H1 (cell line): ENCODE data around the gene CHST12. TPM values are rescaled to one million over a fixed set of nuclear protein-coding genes. Genes with fewer than 3 reads are reported as not detected.

Source experiments
- CTCF ChIA-PET: fragments of 300-600 bp; sonication (Branson Sonifier 250); formaldehyde crosslinking; loops from one replicate; lab custom pipeline; 2021; ENCODE audit not compliant: partially characterized antibody; lab: Charles Lee
- POLR2A ChIA-PET: fragments of 300-600 bp; sonication (Branson Sonifier 250); formaldehyde crosslinking; loops from one replicate; lab custom pipeline; 2021; ENCODE audit warnings: inconsistent platforms; ENCODE audit not compliant: partially characterized antibody; lab: Charles Lee
- DNase-seq, 2 experiments: peaks; one replicate each; pipeline versions ENCODE4 v3.0.0 to v3.0.0-alpha.2; 2010 to 2022; ENCODE audit warnings: low spot score in 2 of 2, low read depth in 1 of 2, mixed read lengths in 1 of 2
- FAIRE-seq: peaks from 2 replicates; lab custom pipeline; 2011; peaks lifted over from hg19 to GRCh38; lab: Jason Lieb, UNC
- H2AFZ ChIP-seq: 2 replicates; pipeline ENCODE4 v1.8.1; 2012; ENCODE audit warnings: low read length, inconsistent platforms
- H2AK5ac ChIP-seq: 2 replicates; pipeline ENCODE4 v1.6.1; 2013; ENCODE audit warnings: low read depth, low read length
- H2BK120ac ChIP-seq: replicated peaks from 2 replicates; pipeline ENCODE3; 2013; ENCODE audit warnings: low read depth, low read length, inconsistent platforms
- H2BK12ac ChIP-seq: 2 replicates; pipeline ENCODE4 v1.6.1; 2013; ENCODE audit warnings: low read depth, low read length
- H2BK15ac ChIP-seq: 2 replicates; pipeline ENCODE4 v1.6.1; 2013; ENCODE audit warnings: low read length
- H2BK20ac ChIP-seq: 2 replicates; pipeline ENCODE4 v1.6.1; 2013; ENCODE audit warnings: low read length
- H2BK5ac ChIP-seq: 2 replicates; pipeline ENCODE4 v1.6.1; 2013; ENCODE audit warnings: low read depth, low read length
- H3K14ac ChIP-seq: 2 replicates; pipeline ENCODE4 v1.6.1; 2013; ENCODE audit warnings: inconsistent platforms; ENCODE audit not compliant: insufficient read length
- H3K18ac ChIP-seq: 2 replicates; pipeline ENCODE4 v1.6.1; 2013; ENCODE audit warnings: low read length; ENCODE audit errors: extremely low read depth
- H3K23ac ChIP-seq: 2 replicates; pipeline ENCODE4 v1.6.1; 2013; ENCODE audit warnings: inconsistent platforms; ENCODE audit not compliant: insufficient read length
- H3K23me2 ChIP-seq: 2 replicates; pipeline ENCODE4 v1.6.1; 2013; ENCODE audit warnings: low read depth, low read length
- H3K27ac ChIP-seq: 2 replicates; pipeline ENCODE4 v1.6.1; 2011; ENCODE audit warnings: low read depth, low read length, inconsistent platforms
- H3K27me3 ChIP-seq, 4 experiments: replicated peaks in 1 of 4; 1 replicate in 1 of 4; 2 replicates in 3 of 4; pipeline versions ENCODE4 v1.6.1 to v1.8.1; 2011 to 2013; ENCODE audit warnings: low read length in 3 of 4, mild to moderate bottlenecking in 3 of 4, inconsistent platforms in 2 of 4, mixed read lengths in 2 of 4, moderate library complexity in 1 of 4; ENCODE audit not compliant: control insufficient read depth in 3 of 4, insufficient read depth in 3 of 4; ENCODE audit errors: extremely low read depth in 1 of 4
- H3K36me3 ChIP-seq, 4 experiments: 2 replicates each; pipeline versions ENCODE4 v1.6.1 to v1.8.1; 2011 to 2013; ENCODE audit warnings: mild to moderate bottlenecking in 4 of 4, low read length in 3 of 4, moderate library complexity in 2 of 4, control low read depth in 1 of 4, inconsistent platforms in 1 of 4; ENCODE audit not compliant: insufficient read depth in 4 of 4, control insufficient read depth in 2 of 4
- H3K4ac ChIP-seq: replicated peaks from 2 replicates; pipeline ENCODE3; 2013; ENCODE audit warnings: low read length, low read depth, mixed read lengths, inconsistent platforms; ENCODE audit not compliant: insufficient read length
- H3K4me1 ChIP-seq, 4 experiments: replicated peaks in 1 of 4; 1 replicate in 1 of 4; 2 replicates in 3 of 4; pipeline versions ENCODE4 v1.6.1 to v1.8.1; 2011 to 2013; ENCODE audit warnings: low read length in 3 of 4, inconsistent platforms in 2 of 4, mixed read lengths in 1 of 4; ENCODE audit not compliant: insufficient read depth in 4 of 4, control insufficient read depth in 3 of 4
- H3K4me2 ChIP-seq, 2 experiments: 2 replicates each; pipeline versions ENCODE4 v1.6.1 to v1.8.1; 2011 to 2013; ENCODE audit warnings: low read depth in 2 of 2, low read length in 2 of 2, control low read depth in 1 of 2, inconsistent platforms in 1 of 2, mild to moderate bottlenecking in 1 of 2; ENCODE audit not compliant: insufficient read depth in 1 of 2
- H3K4me3 ChIP-seq, 4 experiments: fragments of 200-600, 300-600 bp in 1 of 4; sonication (generic), shearing (Covaris generic), sonication (Bioruptor Twin) in 1 of 4; 2 replicates each; pipeline versions ENCODE4 v1.5.1 to v1.8.1; 2011 to 2016; ENCODE audit warnings: low read length in 4 of 4, low read depth in 3 of 4, control low read depth in 2 of 4, inconsistent platforms in 2 of 4, mild to moderate bottlenecking in 2 of 4, mixed read lengths in 1 of 4, moderate library complexity in 1 of 4; ENCODE audit not compliant: insufficient read depth in 2 of 4; ENCODE audit errors: extremely low read depth in 1 of 4
- H3K56ac ChIP-seq: replicated peaks from 2 replicates; pipeline ENCODE3; 2013; ENCODE audit warnings: low read depth, mild to moderate bottlenecking, mixed read lengths, low read length, inconsistent platforms; ENCODE audit not compliant: insufficient read length
- H3K79me1 ChIP-seq: 2 replicates; pipeline ENCODE4 v1.6.1; 2013; ENCODE audit warnings: low read depth, low read length, control low read depth
- H3K79me2 ChIP-seq, 2 experiments: 2 replicates each; pipeline versions ENCODE4 v1.6.1 to v1.8.1; 2012 to 2013; ENCODE audit warnings: low read length in 2 of 2, mild to moderate bottlenecking in 2 of 2, inconsistent platforms in 1 of 2; ENCODE audit not compliant: insufficient read depth in 2 of 2, control insufficient read depth in 1 of 2
- H3K9ac ChIP-seq, 4 experiments: replicated peaks in 1 of 4; 1 replicate in 1 of 4; 2 replicates in 3 of 4; pipeline versions ENCODE4 v1.6.1 to v1.8.1; 2011 to 2013; ENCODE audit warnings: low read depth in 3 of 4, low read length in 3 of 4, control low read depth in 2 of 4, mild to moderate bottlenecking in 2 of 4, moderate library complexity in 2 of 4, inconsistent platforms in 1 of 4; ENCODE audit errors: extremely low read depth in 1 of 4
- H3K9me3 ChIP-seq, 2 experiments: 2 replicates each; pipeline versions ENCODE4 v1.6.1 to v1.8.1; 2012 to 2013; ENCODE audit warnings: mild to moderate bottlenecking in 2 of 2, moderate library complexity in 2 of 2, control low read depth in 1 of 2, inconsistent platforms in 1 of 2, low read depth in 1 of 2, low read length in 1 of 2, mixed read lengths in 1 of 2; ENCODE audit not compliant: insufficient read depth in 2 of 2
- H4K20me1 ChIP-seq, 2 experiments: replicated peaks in 1 of 2; 2 replicates each; pipeline versions ENCODE3 to v1.8.1; 2011 to 2013; ENCODE audit warnings: inconsistent platforms in 2 of 2, low read length in 2 of 2, mild to moderate bottlenecking in 1 of 2; ENCODE audit not compliant: insufficient read depth in 2 of 2, control insufficient read depth in 1 of 2
- H4K5ac ChIP-seq: 2 replicates; pipeline ENCODE4 v1.6.1; 2013; ENCODE audit warnings: low read length, low read depth, mixed read lengths, inconsistent platforms; ENCODE audit not compliant: insufficient read length
- H4K8ac ChIP-seq: 2 replicates; pipeline ENCODE4 v1.8.0; 2013; ENCODE audit warnings: mild to moderate bottlenecking, moderate library complexity, low read length, inconsistent platforms; ENCODE audit not compliant: insufficient read depth; ENCODE audit errors: extremely low read depth
- H4K91ac ChIP-seq: replicated peaks from 2 replicates; pipeline ENCODE3; 2013; ENCODE audit warnings: low read length, mixed read lengths, inconsistent platforms; ENCODE audit not compliant: insufficient read length
- CBX5 ChIP-seq: fragments of 300-800, 300-1000 bp; sonication (generic); IDR thresholded peaks from 2 replicates; pipeline ENCODE4 v1.7.1; 2016; ENCODE audit warnings: antibody characterized with exemption, low read length, low read depth
- CHD1 ChIP-seq: IDR thresholded peaks from 2 replicates; pipeline ENCODE4 v1.6.1; 2012; ENCODE audit warnings: low read depth, low read length, improper control_type of control experiment
- CHD2 ChIP-seq: IDR thresholded peaks from 2 replicates; pipeline ENCODE4 v1.6.1; 2012; ENCODE audit warnings: low read length, improper control_type of control experiment
- GABPA ChIP-seq: IDR thresholded peaks from 2 replicates; pipeline ENCODE4 v1.6.1; 2011; ENCODE audit warnings: mild to moderate bottlenecking, low read length, moderate library complexity, borderline replicate concordance; ENCODE audit not compliant: insufficient read depth
- GTF2F1 ChIP-seq: IDR thresholded peaks from 2 replicates; pipeline ENCODE4 v1.6.1; 2012; ENCODE audit warnings: low read depth, low read length, improper control_type of control experiment, borderline replicate concordance
- JUN ChIP-seq: IDR thresholded peaks from 2 replicates; pipeline ENCODE4 v1.6.1; 2011; ENCODE audit warnings: low read depth, mild to moderate bottlenecking, improper control_type of control experiment, low read length
- KDM5A ChIP-seq: fragments of 200-600 bp; IDR thresholded peaks from 2 replicates; pipeline ENCODE4 v1.7.1; 2012; ENCODE audit warnings: mild to moderate bottlenecking, low read length, inconsistent platforms, mixed read lengths
- MAX ChIP-seq: IDR thresholded peaks from 2 replicates; pipeline ENCODE4 v1.6.1; 2012; ENCODE audit warnings: inconsistent platforms
- PHF8 ChIP-seq: fragments of 200-600 bp; sonication (generic); conservative IDR thresholded peaks from 2 replicates; pipeline ENCODE4 v1.7.1; 2012; ENCODE audit warnings: low read depth, mild to moderate bottlenecking, inconsistent platforms, low read length, moderate library complexity
- SAP30 ChIP-seq: fragments of 300-600 bp; sonication (generic); IDR thresholded peaks from 2 replicates; pipeline ENCODE4 v1.7.1; 2012; ENCODE audit warnings: low read length, moderate library complexity, mild to moderate bottlenecking, inconsistent platforms; ENCODE audit not compliant: insufficient read depth, insufficient replicate concordance
- SIRT6 ChIP-seq: IDR thresholded peaks from one replicate; pipeline ENCODE4 v1.7.1; 2012; ENCODE audit warnings: low read length, inconsistent platforms
- SUZ12 ChIP-seq: fragments of 200-600 bp; sonication (generic); IDR thresholded peaks from 2 replicates; pipeline ENCODE4 v1.6.1; 2012; ENCODE audit warnings: mild to moderate bottlenecking, inconsistent platforms, low read length, moderate library complexity, mixed read lengths
- TAF1 ChIP-seq: IDR thresholded peaks from 2 replicates; pipeline ENCODE4 v1.6.1; 2011; ENCODE audit warnings: mild to moderate bottlenecking, low read depth, low read length
- YY1 ChIP-seq: IDR thresholded peaks from 2 replicates; pipeline ENCODE4 v1.6.1; 2011; ENCODE audit warnings: low read depth, mild to moderate bottlenecking, low read length
- WGBS, 2 experiments: shearing (Covaris generic) in 1 of 2; methylation state at CpG; one replicate each; pipeline versions ENCODE4 v1.1.6 to v1.1.7; 2013 to 2015; ENCODE audit warnings: low lambda C conversion rate in 2 of 2, mixed read lengths in 2 of 2, inconsistent platforms in 1 of 2, low coverage in 1 of 2, missing lambda C conversion rate in 1 of 2; ENCODE audit not compliant: insufficient replicate concordance in 2 of 2, insufficient coverage in 1 of 2, insufficient read length in 1 of 2; ENCODE audit errors: extremely low coverage in 1 of 2, missing lambda C conversion rate in 1 of 2; 5-methylcytosine and 5-hydroxymethylcytosine counted together
- polyA plus RNA-seq, 7 experiments: library from polyadenylated mRNA; depleted of rRNA in 3 of 7; stranded (reverse) in 5 of 7; unstranded in 2 of 7; fragments of >200 nt in 5 of 7; fragments of 200-250 nt in 2 of 7; gene quantifications; 1 replicate in 5 of 7; 2 replicates in 1 of 7; 4 replicates in 1 of 7; pipeline versions ENCODE4 v1.2.1 to v1.2.3, GENCODE V29; 2011 to 2013; ENCODE audit warnings: missing spikeins in 2 of 7, mixed read lengths in 2 of 7
- total RNA-seq: library from RNA; stranded (reverse); fragmentation: NEBNext Ultra II Directional; extraction: Animal tissue kit (Norgen Biotek cat#: 25700); gene quantifications from 2 replicates; pipeline ENCODE4 v1.2.1, GENCODE V29; 2021

Gene CHST12
- total and polyA plus RNA-seq, 2 of the 8 experiments (the other 6 are each of a cell fraction or from before 2014, with no cell fraction given) = 13.4 to 24.1 TPM

GRCh38 chr7:2372724-2373123 lies 30.7 kb upstream of the CHST12 start:
- Histone ChIP-seq H2AFZ (no peak overlapping the region), H3K36me3 (peaks cover 73 to 95% (median 88%) of the 10 kb centered on the region in 4 experiments), H3K79me1 (peaks cover 11% of the 10 kb centered on the region), H3K23me2 (no peaks in the 10 kb centered on the region), H3K56ac (no peak overlapping the region), H2BK12ac (no peak overlapping the region), H3K14ac (no peak overlapping the region), H3K27ac (no peak overlapping the region), H4K5ac (no peak overlapping the region), H2BK120ac (no peak overlapping the region), H3K27me3 (no peaks in the 10 kb centered on the region; a peak in 1 of 7 replicates), H3K4me1 (no peaks in the 10 kb centered on the region), H2BK5ac (no peak overlapping the region), H3K4me2 (no peak overlapping the region), H3K9me3 (no peaks in the 10 kb centered on the region), H4K20me1 (peaks cover 16 to 32% of the 10 kb centered on the region in 2 experiments), H2BK15ac (no peak overlapping the region), H4K8ac (no peak overlapping the region), H3K79me2 (peaks cover 0 to 45% of the 10 kb centered on the region in 2 experiments; a peak in 2 of 4 replicates), H3K4ac (no peak overlapping the region), H3K4me3 (no peak overlapping the region), H2BK20ac (no peak overlapping the region), H2AK5ac (no peak overlapping the region), H3K23ac (no peak overlapping the region), H4K91ac (no peak overlapping the region), H3K9ac (no peak overlapping the region), H3K18ac (no peak overlapping the region)
- WGBS, 2 experiments = 88% methylated on average over 14 of the region's 14 CpGs; no CpG with 5 or more reads in 1 of the 2 experiments
- CTCF ChIA-PET = interaction anchor here (1.4 to 4.9 kb wide), 2 partner anchors 8 to 96 kb away, joined by 3 to 34 read pairs; no protein-coding TSS in a partner anchor
- no peak for FAIRE-seq
- POLR2A ChIA-PET = interaction anchor here (0.7 to 12.3 kb wide), 6 partner anchors 10 to 121 kb away, joined by 3 to 69 read pairs (median 5); partner anchors contain the start of gene EIF3B
- DNase-seq = no peak
- TF ChIP-seq MAX (no peak), CHD2 (no peak), SAP30 (no peak), SIRT6 (no peak), KDM5A (no peak), PHF8 (no peak), JUN (no peak), GABPA (no peak), CHD1 (no peak), SUZ12 (no peak), YY1 (no peak), GTF2F1 (no peak), CBX5 (no peak), TAF1 (no peak)
